ENCODE data around the gene MYO5B.

Gene MYO5B

DNA sequence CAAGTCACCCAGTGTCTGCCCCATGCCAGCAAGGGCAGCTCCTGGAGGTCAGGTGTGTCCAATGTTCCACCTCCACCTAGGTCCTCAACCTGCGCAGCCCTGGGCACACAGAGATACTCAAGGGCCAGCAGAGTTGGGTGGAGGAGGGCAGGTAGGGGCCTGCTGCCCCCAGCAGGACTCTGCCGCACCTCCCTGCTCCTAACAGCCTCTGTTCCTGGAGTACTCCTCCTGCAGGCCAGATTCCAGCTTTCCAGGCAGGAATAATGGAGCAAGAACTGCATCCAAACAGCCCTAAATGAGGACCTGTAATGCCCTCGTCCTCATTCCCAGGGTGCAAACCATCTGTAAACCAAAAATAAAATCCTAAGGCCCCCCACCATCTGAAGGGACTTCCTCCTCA lies 337.2 kb downstream of the MYO5B start:
- DNase-seq (ENCODE audit: low read depth, low spot score), result no peak

DNA sequence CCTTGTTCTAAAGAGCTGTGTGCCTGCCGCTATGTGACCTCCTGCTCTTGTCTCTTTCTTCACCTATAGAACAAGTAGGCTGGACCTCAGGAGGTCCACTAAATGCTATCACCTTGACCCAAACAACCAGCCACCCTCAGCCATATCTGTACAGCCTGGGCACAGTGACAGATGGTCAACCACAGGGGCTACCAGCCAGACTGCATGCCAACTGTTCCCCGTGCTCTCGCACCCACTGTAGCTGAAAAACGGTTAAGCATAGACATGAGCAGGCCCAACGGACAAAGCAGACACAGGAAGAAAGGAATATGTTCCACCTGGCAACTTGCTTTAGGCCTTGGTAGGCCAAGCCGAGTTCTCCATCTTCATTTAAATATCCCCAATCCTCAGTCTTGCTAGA lies 338.5 kb downstream of the MYO5B start:
- no peak for DNase-seq (ENCODE audit: low read depth, low spot score)

DNA sequence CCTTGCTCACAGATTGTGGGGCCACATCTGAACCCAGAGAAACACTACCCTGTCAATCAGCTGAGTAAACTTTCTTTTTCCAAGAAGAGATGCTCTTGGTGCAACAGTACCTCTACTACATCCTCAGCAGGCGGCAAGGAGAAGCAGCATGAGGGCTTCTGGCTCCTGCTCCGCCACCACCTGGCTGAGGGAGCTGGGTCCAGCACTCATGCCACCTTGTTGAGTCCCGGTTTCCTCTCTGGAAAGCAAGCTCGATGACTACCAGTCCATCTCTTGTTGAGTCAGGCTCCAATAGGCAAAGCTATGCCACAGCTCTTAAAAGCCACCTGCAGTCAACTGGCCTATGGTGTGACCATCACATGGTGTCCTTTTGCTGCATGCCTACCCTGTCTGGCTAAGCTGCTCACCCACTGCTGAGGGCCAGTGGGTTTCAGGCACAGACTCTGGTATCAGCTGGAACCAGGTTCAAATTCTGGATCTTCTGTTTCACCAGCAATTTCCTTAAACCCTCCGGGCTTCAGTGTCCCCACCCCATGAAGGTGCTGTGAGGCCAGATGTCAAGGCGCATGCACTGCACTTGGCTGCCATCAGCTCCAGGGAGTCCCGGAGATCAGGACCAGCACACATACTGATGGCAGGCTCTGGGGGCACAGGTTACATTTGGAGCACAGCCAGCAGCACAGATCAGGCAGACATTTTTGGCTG lies 339.1 kb downstream of the MYO5B start:
- DNase-seq (ENCODE audit: low read depth, low spot score), result no peak

GRCh38 chr18:49854681-49855080 lies 340.3 kb downstream of the MYO5B start:
- DNase-seq (ENCODE audit: low read depth, low spot score), result no peak

DNA sequence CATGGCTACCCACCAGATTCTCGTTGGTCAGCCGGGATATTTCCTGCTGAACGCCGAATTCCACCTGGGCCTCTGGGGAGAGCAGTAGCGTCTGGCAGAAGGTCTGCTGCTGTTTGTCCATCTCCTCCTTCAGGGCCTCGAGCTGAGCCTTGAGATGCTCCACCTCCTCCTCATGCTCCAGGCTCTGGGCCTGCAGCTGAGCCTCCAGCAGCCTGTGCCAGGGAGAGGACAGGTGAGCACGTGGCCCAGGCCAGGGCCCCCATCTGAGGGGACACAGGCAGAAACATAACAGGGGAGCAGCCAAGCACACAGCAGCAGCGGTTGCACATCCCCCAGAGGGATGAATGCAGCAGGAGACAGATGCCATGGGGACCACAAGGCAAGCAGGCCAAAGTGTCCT lies 341.5 kb downstream of the MYO5B start:
- DNase-seq (ENCODE audit: low read depth, low spot score), result no peak

- no peak for DNase-seq (ENCODE audit: low read depth, low spot score)
These were observed 341.9 kb downstream of the MYO5B start for GRCh38 chr18:49853011-49853410.

- DNase-seq (ENCODE audit: low read depth, low spot score), result no peak
These were observed 343.3 kb downstream of the MYO5B start for GRCh38 chr18:49851624-49852023.

GRCh38 chr18:49850636-49851035 lies 344.3 kb downstream of the MYO5B start:
- no peak for DNase-seq (ENCODE audit: low read depth, low spot score)

- DNase-seq (ENCODE audit: low read depth, low spot score), result no peak
These were observed 345.4 kb downstream of the MYO5B start for GRCh38 chr18:49849331-49850217.

DNA sequence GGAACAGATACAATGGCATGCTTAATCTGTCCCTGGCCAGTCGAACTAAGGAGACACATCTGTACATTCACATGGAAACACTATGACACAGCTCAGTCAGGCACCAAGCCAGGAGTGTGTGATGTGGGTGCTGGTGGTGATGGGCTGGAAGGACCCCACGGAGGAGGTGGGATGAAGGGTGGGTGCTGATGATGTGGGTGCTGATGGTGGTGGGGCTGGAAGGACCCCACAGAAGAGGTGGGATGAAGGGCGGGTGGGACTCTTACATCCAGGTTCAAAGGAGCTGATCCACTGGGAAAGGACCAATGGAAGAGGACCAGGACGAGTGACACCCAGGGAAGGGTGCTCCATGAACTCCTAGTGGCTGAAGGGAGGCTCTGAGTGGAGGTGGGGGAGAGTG lies 346.8 kb downstream of the MYO5B start:
- DNase-seq (ENCODE audit: low read depth, low spot score), result no peak

DNA sequence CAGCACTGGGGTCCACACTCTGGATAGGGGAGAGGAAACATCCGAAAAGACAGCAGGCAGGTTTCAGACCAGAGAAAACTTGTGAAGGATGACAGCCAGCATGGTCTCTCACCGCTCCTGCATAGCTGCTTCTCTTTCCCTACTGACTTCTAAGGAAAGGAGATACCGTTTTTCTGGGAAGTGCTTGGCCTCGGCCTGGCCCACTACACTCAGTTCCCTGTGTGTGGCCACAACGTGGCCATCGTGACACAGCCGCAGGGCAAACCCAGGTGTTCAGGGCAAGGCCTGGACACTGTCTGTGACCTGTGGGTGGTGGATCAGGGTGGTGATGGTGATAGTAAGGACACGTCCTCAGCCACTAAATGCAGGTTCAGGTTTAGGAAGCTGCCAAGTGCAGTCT lies 347.4 kb downstream of the MYO5B start:
- DNase-seq (ENCODE audit: low read depth, low spot score), result no peak

DNA sequence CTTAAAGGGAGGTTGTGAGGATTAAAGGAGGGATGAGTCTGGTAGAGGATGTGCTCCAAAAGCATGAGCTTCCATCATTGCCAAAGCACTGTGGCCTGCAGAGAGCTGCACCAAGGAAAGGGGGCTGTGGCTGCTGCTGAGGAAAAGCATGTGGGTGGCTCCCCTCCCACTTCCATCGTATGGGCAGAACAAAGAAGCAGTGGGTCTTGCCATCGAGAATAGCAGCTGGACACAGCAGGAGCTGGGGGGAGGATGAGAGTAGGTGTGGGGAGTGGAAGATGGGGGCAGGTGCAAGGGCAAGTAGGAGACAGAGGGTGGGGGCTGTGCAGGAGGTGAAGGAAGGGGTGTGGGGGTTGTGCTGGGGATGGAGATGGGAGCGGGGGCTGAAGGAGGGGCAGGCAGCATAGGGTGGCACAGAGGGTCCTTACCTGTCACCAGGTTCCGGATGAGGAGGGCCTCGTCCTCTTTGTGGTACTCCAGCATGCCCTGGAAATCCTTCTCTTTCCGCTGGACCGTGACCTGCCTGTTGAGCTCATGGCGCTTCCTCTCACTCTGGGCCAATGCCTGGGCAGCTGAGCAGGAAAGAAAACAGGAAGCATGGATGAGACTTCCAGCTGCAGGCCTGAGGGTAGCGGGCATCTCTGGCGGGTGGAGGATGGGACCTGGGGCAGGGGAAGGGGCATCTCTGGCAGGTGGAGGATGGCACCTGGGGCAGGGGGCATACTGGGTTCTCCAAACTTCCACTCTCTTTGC lies 348.1 kb downstream of the MYO5B start:
- DNase-seq (ENCODE audit: low read depth, low spot score), result no peak

DNA sequence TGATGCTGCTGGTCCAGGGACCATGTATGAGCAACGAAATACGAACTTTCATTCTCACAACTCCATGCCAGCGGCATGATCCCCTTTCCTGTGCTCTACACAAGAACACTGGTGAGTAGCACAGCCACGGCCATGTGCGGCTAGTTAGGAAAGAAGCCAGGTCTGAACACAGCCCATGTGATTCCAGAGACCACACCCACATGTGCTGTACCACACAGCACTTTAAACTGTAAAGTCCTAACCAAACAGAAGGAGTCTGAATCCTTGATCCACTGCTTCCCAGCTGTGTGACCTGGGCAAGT lies 348.6 kb downstream of the MYO5B start:
- no peak for DNase-seq (ENCODE audit: low read depth, low spot score)

GRCh38 chr18:49845629-49846360 lies 349.2 kb downstream of the MYO5B start:
- no peak for DNase-seq (ENCODE audit: low read depth, low spot score)

- DNase-seq (ENCODE audit: low read depth, low spot score), result no peak
These were observed 350.0 kb downstream of the MYO5B start for GRCh38 chr18:49844903-49845302.

GRCh38 chr18:49843778-49844625 lies 350.9 kb downstream of the MYO5B start:
- no peak for DNase-seq (ENCODE audit: low read depth, low spot score)

DNA sequence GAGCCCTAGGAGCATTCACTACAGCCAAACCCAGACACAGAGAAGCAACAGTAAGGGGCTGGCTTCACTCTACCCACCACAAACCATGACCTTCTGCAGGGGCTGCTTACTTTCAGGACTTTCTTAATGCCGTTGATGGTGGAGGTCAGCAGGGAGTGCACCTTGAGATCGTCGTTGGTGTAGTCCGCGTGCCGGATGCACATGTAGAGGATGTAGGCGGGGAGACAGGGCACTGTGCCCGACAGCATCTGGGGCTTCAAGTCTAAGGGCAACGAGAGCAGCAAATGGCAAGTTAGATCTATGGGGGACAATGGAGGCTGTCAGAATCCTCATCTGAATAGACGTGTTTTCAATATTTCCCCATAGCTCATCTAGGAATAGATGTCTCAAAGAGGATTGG lies 351.8 kb downstream of the MYO5B start:
- no peak for DNase-seq (ENCODE audit: low read depth, low spot score)

DNA sequence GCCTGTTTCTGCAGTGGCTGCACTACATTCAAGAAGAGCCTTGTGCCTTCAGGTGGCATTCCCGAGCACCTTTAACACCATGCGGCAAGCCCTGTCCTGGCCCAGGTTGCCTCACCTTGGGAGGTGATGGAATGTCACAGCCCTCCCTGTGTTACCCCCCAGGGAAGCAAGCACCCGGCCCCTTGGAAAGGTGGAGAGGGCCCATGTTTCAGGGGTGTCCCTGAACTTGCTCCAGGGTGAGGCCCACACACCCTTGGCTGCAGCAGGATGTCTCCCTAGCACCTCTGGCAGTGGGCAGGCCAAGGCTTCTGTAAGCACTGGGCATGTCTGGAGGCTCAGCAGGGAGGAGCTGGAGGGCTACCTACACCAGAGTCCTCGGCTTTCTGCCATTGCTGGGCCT lies 352.3 kb downstream of the MYO5B start:
- DNase-seq (ENCODE audit: low read depth, low spot score), result no peak

GRCh38 chr18:49841236-49842217 lies 353.4 kb downstream of the MYO5B start:
- no peak for DNase-seq (ENCODE audit: low read depth, low spot score)

DNA sequence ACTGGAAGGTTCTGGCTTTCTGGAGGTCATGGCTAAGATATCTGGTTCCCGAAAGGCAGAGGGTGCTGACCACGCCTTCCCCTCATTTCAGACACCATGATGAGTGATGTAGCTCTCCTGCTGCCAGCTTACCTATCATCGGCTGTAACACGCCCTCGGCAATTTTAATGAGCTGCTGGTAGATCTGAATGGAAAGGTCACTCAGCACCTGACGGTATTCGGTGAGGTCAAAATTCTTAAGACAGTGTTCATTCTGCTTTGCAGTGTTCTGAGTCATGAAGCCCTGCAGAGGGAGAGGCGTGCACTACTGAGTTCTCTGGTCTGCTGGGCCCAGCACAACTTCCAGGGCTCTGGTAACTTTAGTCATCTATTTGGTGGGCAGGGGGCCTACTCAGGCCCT lies 355.9 kb downstream of the MYO5B start:
- DNase-seq (ENCODE audit: low read depth, low spot score), result no peak

Measured in brain pericyte (primary cell).